HL-60 (cell line): ENCODE measurements around the gene ANKRD11.

Experiments used
- DNase-seq, 2 experiments: peaks; one replicate each; pipeline ENCODE4 v3.0.0-alpha.2; 2010 to 2020; ENCODE audit warnings: low read depth in 1 of 2, low spot score in 1 of 2
- H3K27ac ChIP-seq: fragments of 250-450 bp; sonication (Bioruptor Pico); replicated peaks from 2 replicates; pipeline ENCODE4 v1.5.1; 2020; ENCODE audit warnings: mild to moderate bottlenecking, moderate library complexity
- H3K27me3 ChIP-seq: fragments of 250-450 bp; sonication (Bioruptor Pico); 2 replicates; pipeline ENCODE4 v1.5.1; 2021; ENCODE audit warnings: mild to moderate bottlenecking, moderate library complexity; ENCODE audit not compliant: insufficient read depth, poor library complexity, severe bottlenecking
- H3K4me3 ChIP-seq: replicated peaks from 2 replicates; pipeline ENCODE4 v1.5.1; 2011; ENCODE audit warnings: mild to moderate bottlenecking, control low read depth, low read length; ENCODE audit not compliant: insufficient read depth
- GABPA ChIP-seq: IDR thresholded peaks from 2 replicates; pipeline ENCODE4 v1.6.1; 2012; ENCODE audit warnings: low read depth
- POLR2AphosphoS5 ChIP-seq: IDR thresholded peaks from 2 replicates; pipeline ENCODE4 v1.6.1; 2012; ENCODE audit warnings: low read depth
- REST ChIP-seq: IDR thresholded peaks from 2 replicates; pipeline ENCODE4 v1.6.1; 2012; ENCODE audit warnings: low read depth; ENCODE audit not compliant: insufficient replicate concordance
- SPI1 ChIP-seq: IDR thresholded peaks from 2 replicates; pipeline ENCODE4 v1.6.1; 2012; ENCODE audit warnings: low read depth, mild to moderate bottlenecking, borderline replicate concordance
- TF ChIP-seq, protein P1 (sequence below): IDR thresholded peaks from one replicate; pipeline ENCODE4 v1.5.1; 2011; ENCODE audit warnings: low read length, control low read depth, inconsistent platforms; ENCODE audit not compliant: insufficient read depth

ANKRD11 gene

DNA sequence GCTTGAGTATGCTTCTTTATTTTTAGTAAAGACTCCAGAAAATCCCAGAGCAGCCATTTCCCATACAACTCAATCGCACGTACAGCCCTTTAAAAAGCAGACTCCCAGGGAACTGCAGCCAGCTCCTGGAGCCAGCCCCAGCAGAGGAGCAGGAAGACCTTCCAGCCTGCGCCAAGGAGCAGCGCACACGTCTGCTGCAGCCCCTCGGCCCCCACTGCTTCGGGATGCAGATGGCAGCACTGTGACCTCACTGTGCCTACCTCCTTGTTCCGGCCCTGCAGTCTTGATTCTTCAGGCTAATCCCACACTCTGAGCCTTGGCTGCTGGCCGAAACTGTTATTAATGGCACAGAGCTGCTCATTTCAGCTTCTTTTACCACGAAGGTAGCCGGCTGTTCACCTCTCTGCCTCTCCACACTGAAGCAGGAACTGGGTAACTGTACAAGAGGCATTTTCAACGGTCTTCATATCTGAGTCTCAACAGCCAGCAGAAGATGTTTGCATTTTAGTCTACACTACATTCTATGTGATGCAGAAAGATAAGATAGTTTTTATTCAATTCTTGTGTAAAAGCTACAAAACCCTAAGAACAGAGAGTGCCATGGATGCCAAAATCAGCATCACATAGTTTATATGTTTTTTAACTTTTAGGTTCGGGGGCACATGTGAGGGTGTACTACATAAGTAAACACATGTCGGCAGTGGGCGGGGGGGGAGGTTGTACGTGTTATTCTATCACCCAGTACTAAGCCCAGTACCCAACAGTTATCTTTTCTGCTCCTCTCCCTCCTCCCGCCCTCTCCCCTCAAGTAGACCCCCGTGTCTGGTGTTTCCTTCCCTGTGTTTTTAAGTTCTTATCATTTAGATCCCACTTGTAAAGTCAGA, 130.9 kb downstream of the ANKRD11 start:
- Histone ChIP-seq H3K4me3 (no peak overlapping the region), H3K27me3 (no peaks in the 10 kb centered on the region), H3K27ac (peak overlapping the region; percentile 28; the same call in 1 of the 2 replicates)
- TF ChIP-seq SPI1 (no peak), POLR2AphosphoS5 (no peak), REST (no peak), GABPA (no peak)
- TF ChIP-seq, protein P1, sequence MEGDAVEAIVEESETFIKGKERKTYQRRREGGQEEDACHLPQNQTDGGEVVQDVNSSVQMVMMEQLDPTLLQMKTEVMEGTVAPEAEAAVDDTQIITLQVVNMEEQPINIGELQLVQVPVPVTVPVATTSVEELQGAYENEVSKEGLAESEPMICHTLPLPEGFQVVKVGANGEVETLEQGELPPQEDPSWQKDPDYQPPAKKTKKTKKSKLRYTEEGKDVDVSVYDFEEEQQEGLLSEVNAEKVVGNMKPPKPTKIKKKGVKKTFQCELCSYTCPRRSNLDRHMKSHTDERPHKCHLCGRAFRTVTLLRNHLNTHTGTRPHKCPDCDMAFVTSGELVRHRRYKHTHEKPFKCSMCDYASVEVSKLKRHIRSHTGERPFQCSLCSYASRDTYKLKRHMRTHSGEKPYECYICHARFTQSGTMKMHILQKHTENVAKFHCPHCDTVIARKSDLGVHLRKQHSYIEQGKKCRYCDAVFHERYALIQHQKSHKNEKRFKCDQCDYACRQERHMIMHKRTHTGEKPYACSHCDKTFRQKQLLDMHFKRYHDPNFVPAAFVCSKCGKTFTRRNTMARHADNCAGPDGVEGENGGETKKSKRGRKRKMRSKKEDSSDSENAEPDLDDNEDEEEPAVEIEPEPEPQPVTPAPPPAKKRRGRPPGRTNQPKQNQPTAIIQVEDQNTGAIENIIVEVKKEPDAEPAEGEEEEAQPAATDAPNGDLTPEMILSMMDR, result no peak
- DNase-seq, result no peak

GRCh38 chr16:89358030-89359005, 132.0 kb downstream of the ANKRD11 start:
- no peaks in the 10 kb centered on the region for H3K27me3 ChIP-seq
- no peak for TF ChIP-seq POLR2AphosphoS5
- no peak for TF ChIP-seq GABPA
- TF ChIP-seq REST, result no peak
- TF ChIP-seq SPI1, result peak; percentile 54; the same call in 1 of the 2 replicates
- TF ChIP-seq, protein P1, result no peak
- peak overlapping the region; percentile 57 for H3K27ac ChIP-seq
- H3K4me3 ChIP-seq, result no peak overlapping the region
- peak; percentile 44 to 51 for DNase-seq

DNA sequence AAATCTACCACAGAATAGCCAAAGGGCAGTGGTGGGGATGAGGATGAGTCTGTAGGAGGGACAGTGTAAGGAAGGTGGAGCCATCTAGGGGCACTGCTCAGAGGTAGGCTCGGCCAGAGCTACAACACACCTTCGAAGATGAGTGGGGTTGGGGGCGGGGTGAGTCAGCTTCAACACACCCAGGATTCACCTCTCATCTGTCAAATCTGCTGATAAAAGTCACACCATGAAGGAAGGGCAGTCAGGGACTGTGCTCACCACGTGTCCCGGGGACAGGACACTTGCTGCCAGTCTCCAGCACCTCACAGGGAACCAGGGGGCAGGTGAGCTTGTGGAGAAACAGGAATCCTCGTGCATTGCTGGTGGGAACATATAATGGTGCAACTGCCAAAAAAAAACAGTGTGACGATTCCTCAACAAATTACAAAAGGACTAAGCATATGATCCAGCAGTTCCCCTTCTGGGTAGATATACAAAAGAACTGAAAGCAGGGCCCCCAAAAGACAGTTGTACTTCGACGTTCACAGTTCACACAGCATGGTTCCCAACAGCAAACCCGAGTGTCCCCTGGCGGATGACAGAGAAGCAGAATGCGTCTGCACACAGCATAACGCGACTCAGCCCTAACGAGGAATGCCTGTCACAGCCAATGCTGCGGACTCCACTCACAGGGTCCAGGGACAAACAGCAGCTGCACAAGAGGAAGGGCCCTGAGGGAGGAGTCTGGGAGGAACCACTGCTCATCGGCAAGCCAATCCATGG, 133.1 kb downstream of the ANKRD11 start:
- Histone ChIP-seq H3K4me3 (no peak overlapping the region), H3K27ac (peak overlapping the region; percentile 57), H3K27me3 (no peaks in the 10 kb centered on the region)
- peak; percentile 35 to 69 for DNase-seq
- no peak for TF ChIP-seq REST
